ENCODE measurements around the gene OBSCN.

The OBSCN gene

GRCh38 chr1:228413241-228414010 is 205.6 kb downstream of the OBSCN start:
- DNase-seq (ENCODE audit: low read depth in 3 of 3), result no peak

- DNase-seq (ENCODE audit: low read depth in 3 of 3), result no peak
Measured at GRCh38 chr1:228414511-228415211, 206.8 kb downstream of the OBSCN start.

GRCh38 chr1:228415221-228415620 is 207.4 kb downstream of the OBSCN start:
- no peak for DNase-seq (ENCODE audit: low read depth in 3 of 3)

- no peak for DNase-seq (ENCODE audit: low read depth in 3 of 3)
Measured at GRCh38 chr1:228415853-228416216, 208.0 kb downstream of the OBSCN start.

- peak in 1 of 3 experiments; percentile 19 for DNase-seq (ENCODE audit: low read depth in 3 of 3)
Measured at GRCh38 chr1:228416217-228416933, 208.5 kb downstream of the OBSCN start, which contains the start of gene TRIM17. Gene TRIM17, minus strand, starts transcription at chr1:228416861. Its CDS starts 1,789 bp downstream, at chr1:228415072.

GRCh38 chr1:228417061-228417460 is 209.2 kb downstream of the OBSCN start:
- DNase-seq (ENCODE audit: low read depth in 3 of 3), result no peak

GRCh38 chr1:228417483-228418203 is 209.8 kb downstream of the OBSCN start:
- DNase-seq (ENCODE audit: low read depth in 3 of 3), result no peak

- no peak for DNase-seq (ENCODE audit: low read depth in 3 of 3)
Measured at GRCh38 chr1:228420968-228421826, 213.4 kb downstream of the OBSCN start.

- no peak for DNase-seq (ENCODE audit: low read depth in 3 of 3)
Measured at GRCh38 chr1:228423404-228424053, 215.7 kb downstream of the OBSCN start.

GRCh38 chr1:228424685-228425660 is 217.1 kb downstream of the OBSCN start:
- DNase-seq (ENCODE audit: low read depth in 3 of 3), result no peak

- no peak for DNase-seq (ENCODE audit: low read depth in 3 of 3)
Measured at GRCh38 chr1:228426518-228427175, 218.8 kb downstream of the OBSCN start.

GRCh38 chr1:228428412-228428811 is 220.6 kb downstream of the OBSCN start:
- no peak for DNase-seq (ENCODE audit: low read depth in 3 of 3)
